LNCaP clone FGC (cell line): ENCODE results near the gene POU2F3.

ENCODE experiments used
- DNase-seq: peaks from one replicate; pipeline ENCODE4 v3.0.0-alpha.2; 2011; ENCODE audit warnings: low read depth
- H3K4me3 ChIP-seq: 2 replicates; pipeline ENCODE4 v1.5.1; 2011; ENCODE audit warnings: mild to moderate bottlenecking, low read depth, low read length, control low read depth
- CTCF ChIP-seq: IDR thresholded peaks from 2 replicates; pipeline ENCODE4 v1.5.1; 2012; ENCODE audit warnings: mild to moderate bottlenecking; ENCODE audit not compliant: control insufficient read depth, insufficient read depth; ENCODE audit errors: extremely low read depth

The POU2F3 gene

GRCh38 chr11:120259988-120260565 is 20.1 kb downstream of the POU2F3 start:
- TF ChIP-seq CTCF, result no peak
- no peak overlapping the region for H3K4me3 ChIP-seq
- no peak for DNase-seq

GRCh38 chr11:120260616-120261015 is 20.7 kb downstream of the POU2F3 start:
- DNase-seq, result no peak
- no peak for TF ChIP-seq CTCF
- no peak overlapping the region for H3K4me3 ChIP-seq

- no peak for TF ChIP-seq CTCF
- DNase-seq, result peak; percentile 23
- H3K4me3 ChIP-seq, result no peak overlapping the region
Measured at GRCh38 chr11:120261321-120261720, 21.4 kb downstream of the POU2F3 start.

GRCh38 chr11:120261931-120262330 is 22.0 kb downstream of the POU2F3 start:
- no peak for TF ChIP-seq CTCF
- no peak overlapping the region for H3K4me3 ChIP-seq
- DNase-seq, result no peak

GRCh38 chr11:120267319-120267718 is 27.4 kb downstream of the POU2F3 start:
- DNase-seq, result no peak
- no peak for TF ChIP-seq CTCF
- no peak overlapping the region for H3K4me3 ChIP-seq

GRCh38 chr11:120268686-120269085 is 28.7 kb downstream of the POU2F3 start:
- DNase-seq, result no peak
- no peak overlapping the region for H3K4me3 ChIP-seq
- no peak for TF ChIP-seq CTCF

- no peak for TF ChIP-seq CTCF
- no peak for DNase-seq
- no peak overlapping the region for H3K4me3 ChIP-seq
Measured at GRCh38 chr11:120270386-120270785, 30.4 kb downstream of the POU2F3 start.
